AG09319 (cell line): ENCODE measurements around the gene IGF2BP3.
"Not testable (repeated sequence)": the region's sequence is repeated elsewhere in the genome, so short reads cannot be mapped to it uniquely, and the experiment has no call there.

ENCODE experiments used
- DNase-seq: peaks from one replicate; pipeline ENCODE4 v3.0.0-alpha.2; 2010; ENCODE audit warnings: low read depth; ENCODE audit errors: extremely low read depth
- CTCF ChIP-seq: IDR thresholded peaks from 2 replicates; pipeline ENCODE4 v1.5.1; 2011; ENCODE audit warnings: low read depth, mild to moderate bottlenecking, inconsistent platforms, low read length, moderate library complexity

Gene IGF2BP3

GRCh38 chr7:23470330-23471105, at the start of gene IGF2BP3:
Gene IGF2BP3, minus strand, starts transcription at chr7:23470491. Its CDS starts 381 bp downstream, at chr7:23470110.
- DNase-seq, result peak; percentile 61
- no peak for TF ChIP-seq CTCF

- TF ChIP-seq CTCF, result no peak
- DNase-seq, result no peak
Measured at GRCh38 chr7:23514755-23515154, 44.5 kb upstream of the IGF2BP3 start.

GRCh38 chr7:23513746-23514145, 43.5 kb upstream of the IGF2BP3 start:
- not testable (repeated sequence) for DNase-seq

- TF ChIP-seq CTCF, result no peak
- DNase-seq, result no peak
Measured at GRCh38 chr7:23494009-23494408, 23.7 kb upstream of the IGF2BP3 start.

GRCh38 chr7:23491502-23491901, 21.2 kb upstream of the IGF2BP3 start:
- TF ChIP-seq CTCF, result no peak
- DNase-seq, result no peak

GRCh38 chr7:23490357-23491135, 20.3 kb upstream of the IGF2BP3 start:
- no peak for TF ChIP-seq CTCF
- no peak for DNase-seq

- not testable (repeated sequence) for DNase-seq
Measured at GRCh38 chr7:23488714-23489113, 18.4 kb upstream of the IGF2BP3 start.

- TF ChIP-seq CTCF, result no peak
- no peak for DNase-seq
Measured at GRCh38 chr7:23487670-23488069, 17.4 kb upstream of the IGF2BP3 start.
